T-helper 1 cell treated with Interleukin-12 subunit alpha and Interleukin-12 subunit beta and Interleukin-4 antibody, amounts not matched to agents 30 μg/mL and 1 μg/mL, for 36 hours (primary cell): ENCODE data around the gene OR2T1.

Source experiments
- H3K27ac Mint-ChIP-seq: one replicate; pipeline ENCODE4 v1.8.0; 2021; ENCODE audit warnings: mild to moderate bottlenecking, mixed read lengths
- H3K27me3 Mint-ChIP-seq: one replicate; pipeline ENCODE4 v1.8.0; 2021; ENCODE audit warnings: low read depth, mixed read lengths
- H3K36me3 Mint-ChIP-seq: one replicate; pipeline ENCODE4 v1.8.0; 2021; ENCODE audit warnings: low read depth, mixed read lengths
- H3K4me1 Mint-ChIP-seq: one replicate; pipeline ENCODE4 v1.8.0; 2021; ENCODE audit warnings: low read depth, mixed read lengths
- H3K4me3 Mint-ChIP-seq: one replicate; pipeline ENCODE4 v1.8.0; 2021; ENCODE audit warnings: mild to moderate bottlenecking, moderate library complexity, mixed read lengths
- H3K9me3 Mint-ChIP-seq: one replicate; pipeline ENCODE4 v1.8.0; 2021; ENCODE audit warnings: mixed read lengths

OR2T1 gene

GRCh38 chr1:248402748-248403147 lies at the start of gene OR2T1:
Gene OR2T1, plus strand, starts transcription at chr1:248403048. Its CDS starts 3,100 bp downstream, at chr1:248406148.
- Mint-ChIP-seq H3K4me3 (no peak within 1 kb of the TSS), H3K27me3 (no peaks in the 10 kb centered on the region), H3K27ac (no peak within 1 kb of the TSS), H3K36me3 (no peaks in the 10 kb centered on the region), H3K9me3 (peaks cover 5% of the 10 kb centered on the region), H3K4me1 (no peaks in the 10 kb centered on the region)

DNA sequence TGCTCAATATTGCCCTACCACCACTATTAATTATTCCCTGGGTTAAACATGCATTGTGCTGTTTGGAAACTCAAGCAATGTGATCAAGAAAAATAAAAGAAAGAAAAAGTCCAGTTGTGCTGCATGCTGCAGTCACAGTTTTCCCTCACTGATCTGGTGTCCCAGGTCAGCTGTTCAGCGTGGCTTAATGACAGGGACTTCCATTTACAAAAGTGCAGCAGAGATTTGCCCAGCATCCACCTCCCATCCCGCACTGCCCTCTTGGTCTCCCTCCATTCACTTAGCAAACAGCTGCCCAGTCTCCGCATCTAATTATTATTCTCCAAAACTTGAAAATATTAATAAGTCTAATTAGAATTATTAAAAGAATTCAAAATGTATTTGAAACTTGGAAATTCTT lies 43.4 kb upstream of the OR2T1 start:
- Mint-ChIP-seq H3K4me1 (no peaks in the 10 kb centered on the region), H3K9me3 (no peaks in the 10 kb centered on the region), H3K27ac (no peak overlapping the region), H3K4me3 (no peak overlapping the region), H3K36me3 (no peaks in the 10 kb centered on the region), H3K27me3 (no peaks in the 10 kb centered on the region)

- Mint-ChIP-seq H3K9me3 (no peaks in the 10 kb centered on the region), H3K27me3 (no peaks in the 10 kb centered on the region), H3K27ac (no peak within 1 kb of the TSS), H3K4me3 (no peak within 1 kb of the TSS), H3K36me3 (no peaks in the 10 kb centered on the region), H3K4me1 (no peaks in the 10 kb centered on the region)
Measured at GRCh38 chr1:248361121-248361715, 41.6 kb upstream of the OR2T1 start, which contains the start of gene OR2T4. Gene OR2T4, plus strand, starts transcription at chr1:248361665. Its CDS starts 0 bp downstream, at chr1:248361665.

DNA sequence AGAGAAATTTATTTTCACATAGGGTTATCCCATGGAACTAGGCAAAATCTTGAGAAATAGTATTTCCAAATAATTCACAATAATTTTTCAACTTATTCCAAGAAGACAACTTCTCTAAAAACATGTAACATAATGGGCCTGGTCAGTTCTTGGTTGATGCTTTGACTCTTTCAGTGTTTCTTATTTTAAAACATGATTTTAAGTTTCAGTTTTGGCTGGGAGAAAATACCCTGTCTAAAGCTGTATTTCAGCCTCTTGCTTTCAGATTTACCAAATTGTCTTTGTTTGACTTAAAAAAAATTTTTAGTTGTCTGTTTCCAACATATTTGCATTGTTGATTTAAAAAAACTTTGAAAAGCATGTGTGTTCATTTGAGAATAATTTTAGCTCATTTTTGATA lies 36.2 kb upstream of the OR2T1 start:
- H3K27me3 Mint-ChIP-seq, result no peaks in the 10 kb centered on the region
- no peak overlapping the region for H3K4me3 Mint-ChIP-seq
- no peaks in the 10 kb centered on the region for H3K9me3 Mint-ChIP-seq
- no peak overlapping the region for H3K27ac Mint-ChIP-seq
- H3K36me3 Mint-ChIP-seq, result no peaks in the 10 kb centered on the region
- H3K4me1 Mint-ChIP-seq, result no peaks in the 10 kb centered on the region

GRCh38 chr1:248372394-248372793 lies 30.5 kb upstream of the OR2T1 start:
- H3K27me3 Mint-ChIP-seq, result no peaks in the 10 kb centered on the region
- H3K4me3 Mint-ChIP-seq, result no peak overlapping the region
- no peaks in the 10 kb centered on the region for H3K36me3 Mint-ChIP-seq
- no peak overlapping the region for H3K27ac Mint-ChIP-seq
- no peaks in the 10 kb centered on the region for H3K4me1 Mint-ChIP-seq
- H3K9me3 Mint-ChIP-seq, result no peaks in the 10 kb centered on the region

DNA sequence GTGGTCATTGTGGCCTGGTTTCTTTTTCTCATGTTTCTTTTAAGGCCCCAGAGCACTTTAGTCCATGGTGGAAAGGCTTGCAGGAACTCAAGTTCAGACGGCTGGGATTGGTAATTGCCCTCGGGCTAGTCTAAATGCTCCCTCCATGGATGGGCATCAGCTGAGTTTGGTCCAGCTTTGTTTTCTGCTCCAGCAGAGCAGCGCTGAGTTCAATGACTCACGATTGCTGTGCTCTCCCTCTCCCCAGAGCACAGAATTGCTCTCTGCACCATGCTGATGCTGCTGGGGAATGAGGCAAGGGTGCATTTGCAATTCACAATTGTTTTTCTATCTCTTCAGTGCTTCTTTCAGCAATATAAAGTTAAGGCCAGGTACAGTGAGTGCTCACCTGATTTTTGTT lies 29.1 kb upstream of the OR2T1 start:
- H3K27ac Mint-ChIP-seq, result no peak overlapping the region

DNA sequence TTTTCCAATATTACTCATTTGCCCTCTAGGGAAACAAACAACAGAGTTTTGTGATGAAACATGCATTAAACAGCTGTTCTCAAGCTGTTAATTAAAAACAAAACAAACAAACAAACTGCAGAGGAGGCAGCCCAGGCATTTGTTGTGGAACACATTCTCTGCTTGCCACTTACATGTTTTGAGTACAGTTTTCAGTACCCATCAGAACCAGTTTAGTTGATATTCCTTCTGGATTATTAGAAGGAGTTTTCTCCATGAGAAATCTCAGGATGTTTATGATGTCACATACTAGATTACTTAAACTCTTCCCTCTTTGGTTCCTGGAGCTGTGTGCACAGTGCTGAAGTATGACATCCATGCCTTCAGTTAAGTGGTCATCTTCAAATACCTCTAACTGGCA lies 27.4 kb upstream of the OR2T1 start, which contains the start of gene OR2T6:
Gene OR2T6 (plus strand): TSS at position 301 of the 400 bp plus-strand sequence. CDS start 11,863 bp downstream, outside the sequence.
- Mint-ChIP-seq H3K4me3 (no peak within 1 kb of the TSS), H3K36me3 (no peaks in the 10 kb centered on the region), H3K27ac (no peak within 1 kb of the TSS), H3K9me3 (no peaks in the 10 kb centered on the region), H3K27me3 (no peaks in the 10 kb centered on the region), H3K4me1 (no peaks in the 10 kb centered on the region)

More for the DNA sequence above, 29.1 kb upstream of the OR2T1 start:
- H3K9me3 Mint-ChIP-seq, result no peaks in the 10 kb centered on the region
- no peak overlapping the region for H3K4me3 Mint-ChIP-seq
- H3K36me3 Mint-ChIP-seq, result no peaks in the 10 kb centered on the region
- no peaks in the 10 kb centered on the region for H3K4me1 Mint-ChIP-seq
- no peaks in the 10 kb centered on the region for H3K27me3 Mint-ChIP-seq

DNA sequence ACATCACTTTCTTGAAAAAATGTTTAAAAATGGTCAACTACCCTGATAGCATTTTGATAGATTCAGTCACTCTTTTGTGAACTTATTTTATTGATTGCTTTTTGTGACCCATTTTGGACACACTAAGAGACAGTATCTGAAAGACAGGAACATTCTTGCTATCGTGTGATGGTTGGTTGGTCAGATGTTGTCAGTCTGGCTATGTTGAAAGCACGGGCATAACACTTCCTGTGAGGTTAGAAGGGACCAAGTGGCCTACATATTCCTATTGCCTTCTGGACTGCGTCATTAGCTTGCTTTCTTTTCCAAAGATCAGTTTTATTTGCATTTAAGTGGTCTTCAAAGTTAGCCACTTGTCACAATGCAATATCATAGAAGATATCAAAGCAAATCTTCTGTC lies 25.9 kb upstream of the OR2T1 start:
- Mint-ChIP-seq H3K36me3 (no peaks in the 10 kb centered on the region), H3K4me3 (no peak overlapping the region), H3K4me1 (no peaks in the 10 kb centered on the region), H3K9me3 (no peaks in the 10 kb centered on the region), H3K27ac (no peak overlapping the region), H3K27me3 (no peaks in the 10 kb centered on the region)

DNA sequence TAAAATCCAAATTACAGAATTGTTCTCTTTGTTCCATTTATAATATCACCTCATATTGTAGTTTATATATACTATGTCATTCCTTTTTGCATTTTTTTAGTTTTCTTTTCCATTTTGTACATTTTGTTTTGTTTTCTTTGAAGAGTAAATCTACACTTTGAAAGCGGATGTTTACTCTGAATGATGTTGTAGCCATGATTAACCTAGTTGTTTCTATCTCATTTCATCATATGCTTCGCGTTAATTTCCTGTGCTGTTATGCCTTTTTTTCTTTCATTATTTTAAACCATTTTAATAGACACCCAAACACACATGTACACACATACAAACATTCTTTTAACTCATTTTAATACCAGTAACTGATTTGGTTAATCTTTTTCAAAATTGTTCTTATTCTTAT lies 22.0 kb upstream of the OR2T1 start:
- H3K4me1 Mint-ChIP-seq, result no peaks in the 10 kb centered on the region
- H3K4me3 Mint-ChIP-seq, result no peak overlapping the region
- no peak overlapping the region for H3K27ac Mint-ChIP-seq
- no peaks in the 10 kb centered on the region for H3K9me3 Mint-ChIP-seq
- H3K36me3 Mint-ChIP-seq, result no peaks in the 10 kb centered on the region
- H3K27me3 Mint-ChIP-seq, result no peaks in the 10 kb centered on the region

DNA sequence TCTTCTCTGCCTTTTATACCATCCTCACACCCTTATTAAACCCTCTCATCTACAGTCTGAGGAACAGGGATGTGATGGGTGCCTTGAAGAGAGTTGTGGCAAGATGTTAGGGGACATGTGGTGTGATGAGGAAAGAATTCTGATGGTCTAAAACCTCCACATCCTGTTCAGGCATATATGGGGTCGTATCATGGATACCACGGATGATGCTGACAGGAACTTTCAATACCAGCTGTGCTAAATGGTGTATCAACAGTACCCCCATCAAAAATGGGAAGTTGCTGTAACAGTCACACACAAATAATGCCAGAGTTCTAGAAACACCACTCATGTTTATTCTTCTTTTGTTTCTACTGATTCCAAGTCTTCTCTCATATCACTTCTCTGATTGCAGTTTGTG lies 14.4 kb upstream of the OR2T1 start:
- Mint-ChIP-seq H3K9me3 (no peaks in the 10 kb centered on the region), H3K36me3 (no peaks in the 10 kb centered on the region), H3K27ac (no peak overlapping the region), H3K4me1 (no peaks in the 10 kb centered on the region), H3K4me3 (no peak overlapping the region), H3K27me3 (no peaks in the 10 kb centered on the region)

GRCh38 chr1:248393050-248393449 lies 9.8 kb upstream of the OR2T1 start:
- Mint-ChIP-seq H3K27ac (no peak overlapping the region), H3K9me3 (no peaks in the 10 kb centered on the region), H3K36me3 (no peaks in the 10 kb centered on the region), H3K4me1 (no peaks in the 10 kb centered on the region), H3K27me3 (no peaks in the 10 kb centered on the region), H3K4me3 (no peak overlapping the region)

- no peaks in the 10 kb centered on the region for H3K4me1 Mint-ChIP-seq
- no peak overlapping the region for H3K27ac Mint-ChIP-seq
- H3K9me3 Mint-ChIP-seq, result peaks cover 5% of the 10 kb centered on the region
- no peaks in the 10 kb centered on the region for H3K27me3 Mint-ChIP-seq
- H3K36me3 Mint-ChIP-seq, result no peaks in the 10 kb centered on the region
- H3K4me3 Mint-ChIP-seq, result no peak overlapping the region
Measured at GRCh38 chr1:248404024-248404423, 1.2 kb downstream of the OR2T1 start.

DNA sequence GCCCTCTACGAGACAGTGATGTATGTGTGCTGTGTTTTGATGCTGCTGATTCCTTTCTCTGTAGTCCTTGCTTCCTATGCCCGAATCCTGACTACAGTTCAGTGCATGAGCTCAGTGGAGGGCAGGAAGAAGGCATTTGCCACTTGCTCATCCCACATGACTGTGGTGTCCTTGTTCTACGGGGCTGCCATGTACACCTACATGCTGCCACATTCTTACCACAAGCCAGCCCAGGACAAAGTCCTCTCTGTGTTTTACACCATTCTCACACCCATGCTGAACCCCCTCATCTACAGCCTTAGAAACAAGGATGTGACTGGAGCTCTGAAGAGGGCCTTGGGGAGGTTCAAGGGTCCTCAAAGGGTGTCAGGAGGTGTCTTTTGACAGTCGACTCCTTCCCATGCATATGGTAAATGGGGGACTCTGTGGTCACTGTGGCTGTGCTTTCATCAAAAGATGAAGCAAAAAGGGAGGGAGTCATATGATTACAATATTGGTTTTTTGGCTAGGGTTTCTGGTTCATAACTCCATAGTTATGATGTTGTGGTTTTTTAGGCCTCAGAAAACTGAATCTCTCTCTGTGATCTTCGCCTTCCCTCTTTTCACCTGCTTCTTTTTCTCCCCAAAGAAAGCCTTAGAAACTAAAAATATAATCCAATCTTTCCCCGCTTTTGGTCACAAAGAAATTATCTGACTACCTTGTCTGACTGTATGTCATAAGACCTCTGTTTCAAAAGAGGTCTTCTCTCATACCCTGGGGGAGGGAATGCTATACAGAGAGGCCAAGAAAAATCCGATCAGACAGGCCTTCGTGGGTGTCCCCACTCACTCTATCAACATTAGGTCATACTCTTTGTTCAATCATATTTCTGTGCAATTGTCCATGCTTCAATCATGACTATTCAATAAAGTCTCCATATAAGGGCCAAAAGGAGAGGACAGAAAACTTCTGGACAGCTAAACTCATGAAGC lies 4.2 kb downstream of the OR2T1 start:
- H3K27me3 Mint-ChIP-seq, result no peaks in the 10 kb centered on the region
- no peaks in the 10 kb centered on the region for H3K36me3 Mint-ChIP-seq
- H3K27ac Mint-ChIP-seq, result no peak overlapping the region
- peaks cover 17% of the 10 kb centered on the region for H3K9me3 Mint-ChIP-seq
- no peak overlapping the region for H3K4me3 Mint-ChIP-seq
- H3K4me1 Mint-ChIP-seq, result no peaks in the 10 kb centered on the region

- Mint-ChIP-seq H3K4me1 (peaks cover 8% of the 10 kb centered on the region), H3K4me3 (no peak overlapping the region), H3K9me3 (peaks cover 19% of the 10 kb centered on the region), H3K27ac (no peak overlapping the region), H3K36me3 (no peaks in the 10 kb centered on the region), H3K27me3 (no peaks in the 10 kb centered on the region)
Measured at GRCh38 chr1:248416226-248416625, 13.4 kb downstream of the OR2T1 start.

DNA sequence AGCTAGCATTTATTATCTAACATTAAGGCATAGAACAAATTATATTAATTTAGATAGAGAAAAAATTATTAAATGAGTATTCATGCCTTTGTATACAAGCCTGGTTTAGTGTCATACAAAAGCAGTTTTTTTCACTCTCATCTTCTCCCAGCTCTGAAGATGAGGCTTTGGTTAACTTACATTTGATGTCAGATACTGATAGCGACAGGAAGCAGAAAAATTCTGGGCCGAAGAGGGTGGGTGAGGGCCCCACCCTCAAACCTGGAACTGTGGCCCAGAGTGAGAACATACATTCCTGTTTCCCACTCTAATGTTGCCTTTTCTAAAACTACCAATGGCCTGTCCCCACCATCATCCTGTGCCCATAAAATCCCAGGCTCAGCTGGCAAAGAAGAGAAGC lies 15.0 kb downstream of the OR2T1 start:
- Mint-ChIP-seq H3K4me3 (no peak overlapping the region), H3K4me1 (peaks cover 8% of the 10 kb centered on the region), H3K27ac (no peak overlapping the region)

More for the DNA sequence above, 15.0 kb downstream of the OR2T1 start:
- H3K9me3 Mint-ChIP-seq, result peaks cover 24% of the 10 kb centered on the region
- H3K27me3 Mint-ChIP-seq, result no peaks in the 10 kb centered on the region
- no peaks in the 10 kb centered on the region for H3K36me3 Mint-ChIP-seq
